Smooth muscle cell (in vitro differentiated cells): ENCODE measurements around the gene RIC8B. TPM values are rescaled to one million over a fixed set of nuclear protein-coding genes. Genes with fewer than 3 reads are reported as not detected.

Experiments used
- DNase-seq: peaks from one replicate; lab custom pipeline; 2025; ENCODE audit not compliant: unreplicated experiment; lab: John Stamatoyannopoulos, UW
- H2AFZ ChIP-seq: fragments of 200-600 bp; sonication (generic); 2 replicates; pipeline ENCODE4 v1.6.0; 2016; ENCODE audit warnings: antibody characterized with exemption, low read depth, mild to moderate bottlenecking
- H3F3A ChIP-seq: fragments of 200-600 bp; sonication (generic); 2 replicates; pipeline ENCODE4 v1.6.0; 2017; ENCODE audit warnings: antibody characterized with exemption, low read depth
- H3K27ac ChIP-seq: fragments of 200-600 bp; sonication (generic); 2 replicates; pipeline ENCODE4 v1.5.1; 2016; ENCODE audit warnings: low read depth, mild to moderate bottlenecking
- H3K27me3 ChIP-seq: fragments of 200-600 bp; sonication (generic); 2 replicates; pipeline ENCODE4 v1.6.1; 2016; ENCODE audit warnings: low read depth, mild to moderate bottlenecking
- H3K36me3 ChIP-seq: fragments of 200-600 bp; sonication (generic); 2 replicates; pipeline ENCODE4 v1.5.1; 2016; ENCODE audit warnings: low read depth
- H3K4me1 ChIP-seq: fragments of 200-600 bp; sonication (generic); 2 replicates; pipeline ENCODE4 v1.5.1; 2016; ENCODE audit warnings: low read depth
- H3K4me2 ChIP-seq: fragments of 200-600 bp; sonication (generic); 2 replicates; pipeline ENCODE4 v1.6.0; 2016; ENCODE audit warnings: mild to moderate bottlenecking
- H3K4me3 ChIP-seq: fragments of 200-600 bp; sonication (generic); 2 replicates; pipeline ENCODE4 v1.5.1; 2016; ENCODE audit warnings: mild to moderate bottlenecking
- H3K79me2 ChIP-seq: fragments of 200-600 bp; sonication (generic); 2 replicates; pipeline ENCODE4 v1.6.0; 2016; ENCODE audit warnings: low read depth, mild to moderate bottlenecking
- H3K9ac ChIP-seq: fragments of 200-600 bp; sonication (generic); 2 replicates; pipeline ENCODE4 v1.6.0; 2016; ENCODE audit warnings: low read depth
- H3K9me3 ChIP-seq: fragments of 200-600 bp; sonication (generic); replicated peaks from 2 replicates; pipeline ENCODE4 v1.5.1; 2016; ENCODE audit warnings: low read depth
- H4K20me1 ChIP-seq: fragments of 200-600 bp; sonication (generic); 2 replicates; pipeline ENCODE4 v1.6.0; 2016; ENCODE audit warnings: low read depth
- CTCF ChIP-seq: fragments of 200-600 bp; sonication (generic); IDR thresholded peaks from 2 replicates; pipeline ENCODE4 v1.5.1; 2017; ENCODE audit warnings: borderline replicate concordance, mild to moderate bottlenecking, antibody characterized with exemption; ENCODE audit not compliant: insufficient read depth, poor library complexity, severe bottlenecking
- WGBS: methylation state at CpG from one replicate; pipeline ENCODE4 v1.1.7; 2016; ENCODE audit warnings: low lambda C conversion rate; 5-methylcytosine and 5-hydroxymethylcytosine counted together
- polyA plus RNA-seq: library from polyadenylated mRNA; unstranded; fragments of >200 nt; fragmentation: Nextera tagmentation; extraction: Ambion mirVana; gene quantifications from 2 replicates; pipeline ENCODE4 v1.2.1, GENCODE V29; 2016
- total RNA-seq: library from RNA; depleted of rRNA; stranded (reverse); fragments of >200 nt; gene quantifications from 2 replicates; pipeline ENCODE4 v1.2.3, GENCODE V29; 2014

Gene RIC8B
- total and polyA plus RNA-seq, 2 experiments from 2014 or later: 7.3 to 11.7 TPM

- Histone ChIP-seq H3F3A (no peaks in the 10 kb centered on the region), H4K20me1 (no peaks in the 10 kb centered on the region), H3K4me3 (no peak overlapping the region), H3K36me3 (no peaks in the 10 kb centered on the region), H3K4me2 (no peak overlapping the region), H3K9ac (no peak overlapping the region), H3K27ac (no peak overlapping the region), H3K9me3 (no peaks in the 10 kb centered on the region), H2AFZ (no peak overlapping the region), H3K27me3 (no peaks in the 10 kb centered on the region), H3K4me1 (peaks cover 21% of the 10 kb centered on the region), H3K79me2 (no peaks in the 10 kb centered on the region)
- WGBS: 58% methylated on average over 4 of the region's 4 CpGs
- DNase-seq: no peak
- TF ChIP-seq CTCF: no peak
Observed at GRCh38 chr12:106739318-106739717, 35.2 kb upstream of the RIC8B start.

GRCh38 chr12:106739815-106740530 is 34.5 kb upstream of the RIC8B start:
- H3K79me2 ChIP-seq: no peaks in the 10 kb centered on the region
- no peak for TF ChIP-seq CTCF
- H2AFZ ChIP-seq: no peak overlapping the region
- WGBS: 28% methylated on average over 10 of the region's 10 CpGs
- no peaks in the 10 kb centered on the region for H3K9me3 ChIP-seq
- no peak for DNase-seq
- H4K20me1 ChIP-seq: no peaks in the 10 kb centered on the region
- H3K4me1 ChIP-seq: peaks cover 26% of the 10 kb centered on the region
- no peak overlapping the region for H3K4me3 ChIP-seq
- no peaks in the 10 kb centered on the region for H3F3A ChIP-seq
- no peak overlapping the region for H3K27ac ChIP-seq
- H3K4me2 ChIP-seq: peak overlapping the region; percentile 50
- no peak overlapping the region for H3K9ac ChIP-seq
- no peaks in the 10 kb centered on the region for H3K27me3 ChIP-seq
- H3K36me3 ChIP-seq: no peaks in the 10 kb centered on the region

- H2AFZ ChIP-seq: no peak overlapping the region
- H3K79me2 ChIP-seq: no peaks in the 10 kb centered on the region
- H4K20me1 ChIP-seq: no peaks in the 10 kb centered on the region
- H3K27ac ChIP-seq: no peak overlapping the region
- DNase-seq: no peak
- no peak overlapping the region for H3K4me3 ChIP-seq
- no peak overlapping the region for H3K9ac ChIP-seq
- no peak overlapping the region for H3K4me2 ChIP-seq
- H3F3A ChIP-seq: no peaks in the 10 kb centered on the region
- TF ChIP-seq CTCF: no peak
- H3K9me3 ChIP-seq: no peaks in the 10 kb centered on the region
- H3K27me3 ChIP-seq: no peaks in the 10 kb centered on the region
- H3K4me1 ChIP-seq: peaks cover 31% of the 10 kb centered on the region
- 59% methylated on average over 5 of the region's 5 CpGs for WGBS
- H3K36me3 ChIP-seq: no peaks in the 10 kb centered on the region
Observed at GRCh38 chr12:106740818-106741217, 33.7 kb upstream of the RIC8B start.

GRCh38 chr12:106741247-106741646 is 33.2 kb upstream of the RIC8B start:
- DNase-seq: no peak
- Histone ChIP-seq H3K36me3 (no peaks in the 10 kb centered on the region), H4K20me1 (no peaks in the 10 kb centered on the region), H3K4me3 (no peak overlapping the region), H3K27me3 (no peaks in the 10 kb centered on the region), H3K79me2 (no peaks in the 10 kb centered on the region), H3K27ac (no peak overlapping the region), H2AFZ (no peak overlapping the region), H3K9ac (no peak overlapping the region), H3F3A (no peaks in the 10 kb centered on the region), H3K9me3 (no peaks in the 10 kb centered on the region), H3K4me1 (peaks cover 31% of the 10 kb centered on the region), H3K4me2 (no peak overlapping the region)
- WGBS: 92% methylated on average over 2 of the region's 2 CpGs
- no peak for TF ChIP-seq CTCF
